ENCODE data around the gene CPEB3. TPM values are rescaled to one million over a fixed set of nuclear protein-coding genes. Genes with fewer than 3 reads are reported as not detected.

The CPEB3 gene
- total RNA-seq, 4 donors from 2014 or later, result 4.1 to 6.6 (median 5.2) TPM

DNA sequence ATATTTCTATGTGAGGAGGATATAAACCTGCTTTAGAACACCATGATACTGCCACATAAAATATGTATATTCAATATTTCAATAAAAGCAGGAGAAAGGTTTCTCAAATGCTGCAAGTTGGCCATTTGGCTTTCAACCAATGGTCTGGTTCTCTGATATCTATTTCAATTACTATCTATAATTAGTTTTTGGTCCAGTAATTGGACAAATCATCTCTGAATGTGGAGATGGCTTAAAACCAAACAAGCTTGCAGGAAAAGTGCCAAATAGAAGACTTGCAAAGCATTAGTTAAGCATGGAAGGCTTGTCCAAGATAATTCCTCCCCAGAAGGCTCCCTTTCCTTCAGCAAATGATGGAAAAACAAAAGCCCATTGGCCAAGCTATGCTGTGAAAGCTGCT lies 140.1 kb downstream of the CPEB3 start:
- no peak for TF ChIP-seq CTCF (IDR thresholded peaks at IDR 0.05; ENCODE audit: low read depth)

- TF ChIP-seq CTCF (IDR thresholded peaks at IDR 0.05; ENCODE audit: low read depth), result no peak
These were observed 141.6 kb downstream of the CPEB3 start for GRCh38 chr10:92149261-92149660.

DNA sequence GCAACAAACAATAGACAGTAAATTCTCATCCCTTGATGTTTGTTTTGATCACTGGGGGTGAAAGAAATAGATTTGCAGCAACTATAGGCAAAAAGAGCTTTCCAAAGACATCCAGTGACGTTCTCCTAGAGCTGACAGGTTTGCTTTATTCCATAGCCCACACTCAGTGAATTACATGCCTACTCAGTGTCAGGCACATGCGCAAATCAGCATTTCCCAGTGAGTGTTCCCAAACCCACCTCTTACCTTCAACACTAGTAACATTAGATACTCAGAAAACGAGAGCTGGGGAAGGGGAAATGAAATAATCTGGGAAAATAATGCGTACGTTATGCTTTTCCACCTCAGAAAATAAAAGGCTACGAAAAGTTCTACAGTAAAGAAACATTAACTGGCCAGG lies 144.1 kb downstream of the CPEB3 start:
- no peak for TF ChIP-seq CTCF (IDR thresholded peaks at IDR 0.05; ENCODE audit: low read depth)

GRCh38 chr10:92146107-92146506 lies 144.8 kb downstream of the CPEB3 start:
- TF ChIP-seq CTCF (IDR thresholded peaks at IDR 0.05; ENCODE audit: low read depth), result no peak

DNA sequence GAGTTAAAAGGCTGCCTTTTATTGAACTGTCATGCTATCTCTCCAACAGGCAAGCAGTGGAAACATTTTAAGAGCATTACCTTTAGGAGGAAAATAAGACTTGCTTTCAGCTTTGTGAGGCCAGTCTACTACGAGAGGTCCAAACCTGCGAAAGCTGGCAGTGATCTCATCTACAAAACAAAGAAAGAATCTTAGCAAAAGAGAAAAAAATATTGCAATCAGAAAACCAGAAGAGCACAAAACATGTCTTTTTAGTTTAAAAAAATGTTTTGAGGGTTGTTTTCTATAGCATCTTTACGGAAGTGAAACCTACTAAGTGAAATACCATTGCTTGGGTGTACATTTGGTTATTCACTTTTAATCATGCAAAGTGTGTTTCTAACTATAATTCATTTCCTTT lies 147.9 kb downstream of the CPEB3 start:
- no peak for TF ChIP-seq CTCF (IDR thresholded peaks at IDR 0.05; ENCODE audit: low read depth)

DNA sequence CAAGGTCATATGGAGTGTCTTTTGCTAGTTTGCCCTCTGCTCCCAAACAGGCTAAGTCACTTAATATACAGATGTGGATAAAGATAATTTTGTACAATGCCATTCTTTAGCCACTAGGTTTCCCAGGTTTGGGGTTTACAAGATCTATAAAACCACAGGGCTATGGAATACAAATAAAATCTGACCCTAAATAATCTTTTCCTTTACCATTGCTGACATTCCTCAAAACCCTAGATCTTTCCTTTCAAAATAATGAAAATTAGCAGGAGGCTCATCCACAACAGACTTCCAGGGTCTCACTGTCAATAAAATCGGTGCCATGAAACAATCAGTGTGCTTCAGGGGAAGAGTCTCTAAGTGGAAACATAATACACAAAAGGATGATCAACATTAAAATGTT lies 148.4 kb downstream of the CPEB3 start:
- TF ChIP-seq CTCF (IDR thresholded peaks at IDR 0.05; ENCODE audit: low read depth), result no peak

- no peak for TF ChIP-seq CTCF (IDR thresholded peaks at IDR 0.05; ENCODE audit: low read depth)
These were observed 159.5 kb downstream of the CPEB3 start for GRCh38 chr10:92131275-92131820.
